ENCODE measurements around the gene GIPC1. TPM values are rescaled to one million over a fixed set of nuclear protein-coding genes. Genes with fewer than 3 reads are reported as not detected.

Gene GIPC1
- total RNA-seq, 1 experiment from 2014 or later: 205 TPM

DNA sequence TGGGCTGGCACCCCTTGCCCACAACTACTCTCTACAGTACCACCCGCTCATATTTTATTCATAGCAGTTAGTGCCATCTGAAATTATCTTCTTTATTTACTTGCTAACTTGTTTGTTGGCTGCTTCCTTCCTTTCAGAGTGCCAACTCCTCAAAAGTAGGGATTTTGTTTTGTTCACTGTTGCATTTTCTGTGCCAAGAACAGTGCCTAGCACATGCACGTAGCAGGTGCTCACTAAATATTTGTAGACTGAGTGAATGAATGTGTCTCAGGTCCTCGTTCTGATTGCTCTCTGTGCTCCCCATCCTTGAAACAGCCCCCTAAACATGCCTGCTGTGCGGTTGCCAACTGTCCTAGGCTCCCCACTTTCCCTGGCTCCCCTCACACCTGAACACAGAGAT is 1.5 kb downstream of the GIPC1 start:
- ChIA-PET POLR2A (ENCODE audit: unreplicated experiment) (interaction anchor here (1.3 kb wide), 1 partner anchor 12 kb away, joined by 6 read pairs; no protein-coding TSS in a partner anchor), CTCF (interaction anchor here (0.6 to 1.1 kb wide), 3 partner anchors 11 to 144 kb away, joined by 4 to 7 read pairs (median 6); no protein-coding TSS in a partner anchor)
- H3F3A ChIP-seq (ENCODE audit: insufficient read depth, low read depth): peaks cover 57% of the 10 kb centered on the region
- peak overlapping the region; percentile 90 for H3K4me2 ChIP-seq
- BruUV-seq (replicated peaks): no TSS peak
- no peaks in the 10 kb centered on the region for H3K9me3 ChIP-seq (ENCODE audit: insufficient read depth, low read depth)
- H3K9me2 ChIP-seq (ENCODE audit: insufficient read depth): no peaks in the 10 kb centered on the region
- H2AFZ ChIP-seq: no peak overlapping the region
- peaks cover 24% of the 10 kb centered on the region for H3K36me3 ChIP-seq (ENCODE audit: low read depth)
- H3K79me2 ChIP-seq (ENCODE audit: low read depth): peaks cover 69% of the 10 kb centered on the region
- H3K27me3 ChIP-seq (ENCODE audit: insufficient read depth, low read depth): no peaks in the 10 kb centered on the region
- H4K20me1 ChIP-seq (ENCODE audit: insufficient read depth): peaks cover 46% of the 10 kb centered on the region
- intact Hi-C loops (cut with micrococcal nuclease; ENCODE audit: unreplicated experiment): loop anchor here (10.0 kb wide), 1 partner anchor 60 kb away; the partner anchor contains the start of gene PKN1
- no peak for DNase-seq
- H3K27ac ChIP-seq: peak overlapping the region; percentile 91
- TF ChIP-seq EZH2 (IDR thresholded peaks at IDR 0.05; ENCODE audit: low read depth): no peak
- TF ChIP-seq, protein P1, sequence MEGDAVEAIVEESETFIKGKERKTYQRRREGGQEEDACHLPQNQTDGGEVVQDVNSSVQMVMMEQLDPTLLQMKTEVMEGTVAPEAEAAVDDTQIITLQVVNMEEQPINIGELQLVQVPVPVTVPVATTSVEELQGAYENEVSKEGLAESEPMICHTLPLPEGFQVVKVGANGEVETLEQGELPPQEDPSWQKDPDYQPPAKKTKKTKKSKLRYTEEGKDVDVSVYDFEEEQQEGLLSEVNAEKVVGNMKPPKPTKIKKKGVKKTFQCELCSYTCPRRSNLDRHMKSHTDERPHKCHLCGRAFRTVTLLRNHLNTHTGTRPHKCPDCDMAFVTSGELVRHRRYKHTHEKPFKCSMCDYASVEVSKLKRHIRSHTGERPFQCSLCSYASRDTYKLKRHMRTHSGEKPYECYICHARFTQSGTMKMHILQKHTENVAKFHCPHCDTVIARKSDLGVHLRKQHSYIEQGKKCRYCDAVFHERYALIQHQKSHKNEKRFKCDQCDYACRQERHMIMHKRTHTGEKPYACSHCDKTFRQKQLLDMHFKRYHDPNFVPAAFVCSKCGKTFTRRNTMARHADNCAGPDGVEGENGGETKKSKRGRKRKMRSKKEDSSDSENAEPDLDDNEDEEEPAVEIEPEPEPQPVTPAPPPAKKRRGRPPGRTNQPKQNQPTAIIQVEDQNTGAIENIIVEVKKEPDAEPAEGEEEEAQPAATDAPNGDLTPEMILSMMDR (conservative IDR thresholded peaks at IDR 0.05): no peak
- peaks cover 34% of the 10 kb centered on the region for H3K4me1 ChIP-seq (replicated peaks; ENCODE audit: insufficient read depth)
- H3K4me3 ChIP-seq: peak overlapping the region; percentile 99

DNA sequence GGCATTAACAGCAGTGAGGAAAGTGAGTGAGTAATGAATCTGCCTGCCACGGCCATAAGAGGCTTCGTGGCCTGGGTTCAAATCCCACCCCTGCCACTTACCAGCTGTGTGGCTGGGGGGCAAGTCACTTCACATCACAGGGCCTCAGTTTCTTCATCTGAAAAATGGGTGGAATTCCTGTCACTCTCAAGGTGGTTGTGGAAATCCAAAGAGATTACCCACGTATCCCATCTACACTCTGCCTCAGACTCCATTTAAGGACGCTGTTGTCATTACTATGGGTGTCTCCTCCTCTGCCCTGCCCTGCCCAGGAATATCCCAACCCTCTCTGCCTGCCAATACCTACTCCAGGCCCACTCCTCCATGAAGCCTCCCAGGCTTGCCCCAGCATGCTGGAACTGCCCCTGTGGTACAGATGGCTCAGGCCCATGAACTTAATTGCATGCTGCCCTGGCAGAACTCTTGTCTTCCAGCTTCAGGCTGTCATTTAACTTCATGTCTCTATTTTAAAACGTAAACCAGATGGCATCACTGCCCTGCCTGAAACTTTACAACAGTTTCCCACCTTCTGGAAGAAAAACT is 3.1 kb downstream of the GIPC1 start:
- peaks cover 37% of the 10 kb centered on the region for H3K36me3 ChIP-seq (ENCODE audit: low read depth)
- H3K4me2 ChIP-seq: no peak overlapping the region
- intact Hi-C loops (cut with micrococcal nuclease; ENCODE audit: unreplicated experiment): loop anchor here (10.0 kb wide), 1 partner anchor 58 kb away; the partner anchor contains the start of gene PKN1
- H3K4me3 ChIP-seq: no peak overlapping the region
- TF ChIP-seq, protein P1 (conservative IDR thresholded peaks at IDR 0.05): no peak
- TF ChIP-seq EZH2 (IDR thresholded peaks at IDR 0.05; ENCODE audit: low read depth): no peak
- H3F3A ChIP-seq (ENCODE audit: insufficient read depth, low read depth): peaks cover 65% of the 10 kb centered on the region
- H3K27me3 ChIP-seq (ENCODE audit: insufficient read depth, low read depth): no peaks in the 10 kb centered on the region
- H3K79me2 ChIP-seq (ENCODE audit: low read depth): peaks cover 83% of the 10 kb centered on the region
- ChIA-PET POLR2A (ENCODE audit: unreplicated experiment) (no interaction called here), CTCF (interaction anchor here (0.7 kb wide), 1 partner anchor 18 kb away, joined by 4 read pairs; no protein-coding TSS in a partner anchor)
- no peak overlapping the region for H3K27ac ChIP-seq
- peaks cover 27% of the 10 kb centered on the region for H3K4me1 ChIP-seq (replicated peaks; ENCODE audit: insufficient read depth)
- no peaks in the 10 kb centered on the region for H3K9me3 ChIP-seq (ENCODE audit: insufficient read depth, low read depth)
- peaks cover 60% of the 10 kb centered on the region for H4K20me1 ChIP-seq (ENCODE audit: insufficient read depth)
- H3K9me2 ChIP-seq (ENCODE audit: insufficient read depth): no peaks in the 10 kb centered on the region
- DNase-seq: no peak
- no TSS peak for BruUV-seq (replicated peaks)
- no peak overlapping the region for H2AFZ ChIP-seq

DNA sequence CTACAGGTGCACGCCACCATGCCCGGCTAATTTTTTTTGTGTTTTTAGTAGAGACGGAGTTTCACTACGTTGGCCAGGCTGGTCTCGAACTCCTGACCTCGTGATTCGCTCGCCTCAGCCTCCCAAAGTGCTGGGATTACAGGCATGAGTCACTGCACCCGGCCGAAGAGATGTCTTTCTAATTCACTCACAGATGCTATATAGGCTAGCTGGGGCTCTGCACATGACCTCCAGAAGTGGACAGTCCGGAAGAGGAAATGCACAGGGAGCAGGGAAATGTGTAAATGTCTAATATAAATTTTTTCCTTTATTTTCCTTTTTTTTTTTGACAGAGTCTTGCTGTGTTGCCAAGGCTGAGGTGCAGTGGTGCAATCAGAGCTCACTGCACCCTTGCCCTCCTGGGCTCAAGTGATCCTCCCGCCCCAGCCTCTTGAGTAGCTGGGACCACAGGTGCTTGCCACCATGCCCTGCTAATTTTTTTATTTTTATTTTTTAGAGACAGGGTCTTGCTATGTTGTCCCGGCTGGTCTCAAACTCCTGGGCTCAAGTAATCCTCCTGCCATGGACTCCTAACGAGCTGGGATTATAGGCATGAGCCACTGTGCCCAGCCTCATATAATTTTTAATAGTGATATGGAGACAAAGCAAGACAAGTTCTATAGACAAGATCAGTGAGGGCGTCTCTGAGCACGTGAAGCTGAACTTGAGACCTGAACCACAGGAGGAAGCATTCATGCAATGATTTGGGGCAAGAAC is 8.4 kb downstream of the GIPC1 start:
- Histone ChIP-seq H3K79me2 (ENCODE audit: low read depth) (peaks cover 87% of the 10 kb centered on the region), H3K9me2 (ENCODE audit: insufficient read depth) (no peaks in the 10 kb centered on the region), H3F3A (ENCODE audit: insufficient read depth, low read depth) (peaks cover 65% of the 10 kb centered on the region), H4K20me1 (ENCODE audit: insufficient read depth) (peaks cover 86% of the 10 kb centered on the region), H3K4me1 (replicated peaks; ENCODE audit: insufficient read depth) (no peaks in the 10 kb centered on the region), H2AFZ (no peak overlapping the region), H3K27me3 (ENCODE audit: insufficient read depth, low read depth) (no peaks in the 10 kb centered on the region), H3K36me3 (ENCODE audit: low read depth) (peaks cover 46% of the 10 kb centered on the region), H3K9me3 (ENCODE audit: insufficient read depth, low read depth) (no peaks in the 10 kb centered on the region), H3K4me3 (no peak overlapping the region), H3K27ac (no peak overlapping the region), H3K4me2 (no peak overlapping the region)
- ChIA-PET POLR2A (ENCODE audit: unreplicated experiment) (no interaction called here), CTCF (interaction anchor here (0.6 kb wide), 1 partner anchor 63 kb away, joined by 3 read pairs; no protein-coding TSS in a partner anchor)
- DNase-seq: no peak
- no TSS peak for BruUV-seq (replicated peaks)
- no peak for TF ChIP-seq EZH2 (IDR thresholded peaks at IDR 0.05; ENCODE audit: low read depth)
- TF ChIP-seq, protein P1 (conservative IDR thresholded peaks at IDR 0.05): no peak
- intact Hi-C loops (cut with micrococcal nuclease; ENCODE audit: unreplicated experiment): no loop called here

Measured in PC-9 (cell line).